GM18507 (cell line): Measurements from ENCODE around the gene DIAPH3.

Experiments
- DNase-seq: peaks from one replicate; pipeline ENCODE4 v3.0.0; 2011; ENCODE audit warnings: low read depth; ENCODE audit not compliant: insufficient read length; ENCODE audit errors: extremely low spot score
- FAIRE-seq: peaks from 2 replicates; lab custom pipeline; 2011; peaks lifted over from hg19 to GRCh38; lab: Jason Lieb, UNC

DIAPH3 gene

DNA sequence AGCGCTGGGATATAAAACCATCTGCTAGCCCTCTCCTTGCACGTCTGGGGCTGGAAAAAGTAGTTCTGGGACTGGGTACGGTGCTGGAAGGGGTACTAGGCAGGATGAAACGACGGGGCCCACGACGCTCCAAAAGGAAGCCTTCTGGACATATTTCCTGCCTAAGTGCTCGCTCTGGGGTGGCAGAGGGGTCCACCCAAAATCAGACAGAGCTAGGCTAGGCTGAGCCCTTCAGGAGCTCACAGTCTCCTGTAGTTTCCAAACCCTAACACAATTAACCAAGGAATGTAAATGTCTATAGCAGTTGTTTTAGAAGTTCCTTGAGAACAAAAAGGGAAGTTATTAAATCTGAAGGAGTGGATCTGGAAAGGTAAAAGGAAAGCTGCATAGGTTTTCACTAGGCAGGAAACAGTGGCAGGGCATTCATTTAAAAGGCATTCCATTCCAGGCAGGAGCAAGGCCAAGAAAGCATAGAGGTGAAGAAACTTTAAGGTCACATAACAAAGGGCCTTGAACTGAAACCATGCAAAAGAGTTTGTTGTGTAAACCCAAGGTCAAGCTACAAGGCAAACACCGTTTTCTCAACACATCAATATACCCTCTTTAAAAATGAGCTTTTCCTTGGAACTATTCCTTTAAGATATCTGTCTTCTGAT lies 634 bp upstream of the DIAPH3 start:
- FAIRE-seq (no peak), DNase-seq (no peak)

DNA sequence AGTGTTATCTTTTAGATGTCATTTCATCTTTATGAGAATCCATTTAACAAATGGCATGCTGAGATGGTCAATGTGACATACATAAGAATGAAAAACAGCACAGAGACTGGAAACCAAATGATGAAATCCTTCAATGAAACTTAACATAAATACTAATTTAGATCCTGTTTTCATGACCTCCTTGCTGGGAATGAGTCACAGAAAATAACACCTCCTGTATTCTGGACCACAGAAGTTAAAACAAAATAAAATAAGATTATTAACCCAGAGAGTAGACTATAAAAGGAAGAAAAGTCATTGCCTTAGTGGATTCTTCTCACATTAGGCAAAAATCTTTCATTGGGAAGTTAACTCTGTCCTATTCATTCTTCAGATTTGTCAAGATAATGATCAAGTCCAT lies 1.6 kb downstream of the DIAPH3 start:
- DNase-seq (no peak), FAIRE-seq (no peak)

DNA sequence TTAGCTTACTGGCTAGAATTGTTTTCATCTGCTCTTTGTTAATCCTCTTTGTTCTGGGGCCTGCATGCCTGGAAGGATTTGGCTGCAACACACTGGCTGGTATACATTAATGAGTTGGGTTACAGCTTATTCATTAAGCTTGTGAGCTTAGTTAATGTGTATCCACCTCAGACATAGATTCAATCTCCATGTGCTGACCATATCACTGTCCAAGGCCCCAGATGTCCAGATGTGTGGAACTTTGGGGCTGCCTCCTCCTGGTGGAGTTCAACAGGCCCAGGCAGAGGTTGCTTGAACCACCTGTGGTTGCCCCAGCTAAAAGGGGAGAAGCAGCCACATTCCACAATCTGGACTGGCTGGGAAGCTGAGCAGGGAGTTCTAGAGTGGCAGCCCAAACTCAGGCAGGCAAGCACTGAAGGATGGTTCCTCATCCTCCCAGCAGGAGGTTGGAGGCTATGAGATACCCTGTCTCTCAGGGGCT lies 5.4 kb downstream of the DIAPH3 start:
- FAIRE-seq (peak; percentile 83), DNase-seq (no peak)

DNA sequence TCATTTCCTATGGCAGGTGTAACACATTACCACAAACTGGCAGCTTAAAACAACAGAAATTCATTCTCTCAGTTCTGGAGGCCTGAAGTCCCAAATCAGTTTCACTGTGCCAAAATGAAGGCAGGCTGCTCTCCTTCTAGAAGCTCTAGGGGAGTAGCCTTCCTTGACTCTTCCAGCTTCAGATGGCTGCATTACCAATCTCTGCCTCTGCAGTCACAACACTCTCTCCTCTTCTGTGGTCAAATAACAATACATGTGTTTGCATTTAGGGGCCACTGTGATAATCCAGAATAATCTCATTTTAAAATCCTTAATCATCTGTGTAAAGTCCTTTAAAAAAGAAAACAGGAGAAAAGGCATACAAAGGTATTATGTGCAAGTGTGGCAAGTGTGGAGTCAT lies 7.8 kb downstream of the DIAPH3 start:
- DNase-seq = no peak
- no peak for FAIRE-seq

DNA sequence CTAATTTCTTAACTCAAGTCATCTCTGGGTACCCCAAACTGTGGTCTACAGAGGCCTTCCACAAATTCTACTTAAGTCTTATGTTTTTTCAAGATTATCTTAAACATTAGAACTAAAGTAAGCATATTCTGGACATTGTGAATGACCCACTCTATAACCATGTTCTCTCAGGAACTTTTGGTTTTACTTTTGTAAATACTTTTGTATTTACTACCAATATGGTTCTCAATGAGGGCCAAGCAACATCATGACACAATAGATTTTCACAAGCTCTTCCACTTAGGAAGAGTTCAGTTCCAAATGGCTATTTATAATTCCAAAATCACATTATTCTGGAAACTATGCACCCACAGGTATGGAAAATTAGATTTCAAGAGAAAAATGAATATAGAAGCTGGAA lies 10.8 kb downstream of the DIAPH3 start:
- FAIRE-seq (peak; percentile 50), DNase-seq (no peak)

DNA sequence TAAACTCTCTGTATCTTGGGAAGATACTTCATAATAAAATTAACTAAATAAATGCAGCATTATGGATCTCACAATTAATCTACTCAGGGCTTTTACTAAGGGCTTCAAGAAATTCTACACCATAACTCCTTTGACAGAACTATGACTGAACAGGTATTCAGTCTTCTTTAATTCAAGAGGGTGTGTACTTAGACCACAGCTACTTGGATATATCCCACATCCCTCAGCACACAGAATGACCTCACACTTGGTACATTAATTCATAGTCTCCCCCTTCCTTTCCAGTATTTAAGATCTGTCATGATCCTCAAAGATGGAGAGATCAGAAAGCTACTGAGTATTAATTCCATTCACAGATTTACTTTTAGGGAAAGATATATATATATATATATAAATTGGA lies 11.6 kb downstream of the DIAPH3 start:
- DNase-seq (no peak), FAIRE-seq (no peak)

DNA sequence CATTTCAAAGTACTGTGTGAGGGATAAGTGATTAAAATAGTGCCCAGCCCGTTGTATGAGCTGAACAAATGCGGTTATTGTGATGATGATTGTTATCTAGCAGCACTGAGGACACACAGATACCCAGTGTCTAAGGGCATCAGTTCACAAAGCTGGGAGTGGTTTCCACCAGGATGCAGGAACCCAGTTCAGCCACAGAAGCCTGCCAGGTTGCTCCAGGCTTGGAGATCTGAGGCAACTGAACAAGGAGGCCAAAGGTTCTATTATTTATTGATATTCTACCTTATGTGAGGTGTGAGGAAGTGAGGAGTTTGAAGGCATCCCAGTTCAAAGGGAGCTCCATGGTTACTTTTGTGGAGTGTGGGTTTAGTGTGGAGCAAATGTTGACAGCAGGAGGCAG lies 13.2 kb downstream of the DIAPH3 start:
- no peak for DNase-seq
- no peak for FAIRE-seq

DNA sequence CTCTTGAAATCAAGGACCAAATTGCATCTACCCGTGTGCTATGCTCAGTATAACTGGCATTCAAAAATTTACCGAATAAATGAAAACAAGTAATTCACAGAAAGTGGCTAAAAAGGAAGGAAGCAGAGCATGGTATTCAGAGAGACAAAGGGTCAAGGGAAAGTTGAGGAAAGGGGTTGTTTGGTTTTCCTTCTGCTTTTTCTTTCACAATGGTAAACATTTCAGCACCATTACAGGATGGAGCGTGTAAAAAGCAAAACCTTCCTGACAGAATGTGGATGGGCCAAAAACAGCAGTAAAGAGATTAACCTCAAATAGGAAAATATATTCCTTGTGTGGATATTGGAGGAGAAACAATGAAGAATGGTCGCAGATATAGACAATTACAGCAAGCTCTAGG lies 14.8 kb downstream of the DIAPH3 start:
- FAIRE-seq (peak; percentile 47), DNase-seq (no peak)

DNA sequence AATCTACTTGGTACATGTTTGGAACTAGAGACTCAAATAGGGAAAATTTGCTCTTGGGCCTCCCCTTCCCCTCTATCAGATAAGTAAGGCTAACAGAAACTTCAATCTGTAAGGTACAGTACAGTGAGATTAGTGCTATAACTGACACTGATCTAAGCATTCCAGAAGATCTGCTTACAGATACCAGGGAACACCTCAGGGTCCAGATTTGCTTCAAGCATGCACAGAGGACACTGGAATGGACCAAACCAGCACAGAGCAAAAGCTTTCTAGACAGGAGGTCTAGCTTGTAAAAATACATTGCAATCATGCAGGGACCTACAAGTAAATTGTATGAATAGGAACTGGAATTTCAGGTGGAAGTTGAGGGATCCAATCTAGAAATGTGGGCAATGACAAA lies 16.4 kb downstream of the DIAPH3 start:
- no peak for DNase-seq
- no peak for FAIRE-seq

DNA sequence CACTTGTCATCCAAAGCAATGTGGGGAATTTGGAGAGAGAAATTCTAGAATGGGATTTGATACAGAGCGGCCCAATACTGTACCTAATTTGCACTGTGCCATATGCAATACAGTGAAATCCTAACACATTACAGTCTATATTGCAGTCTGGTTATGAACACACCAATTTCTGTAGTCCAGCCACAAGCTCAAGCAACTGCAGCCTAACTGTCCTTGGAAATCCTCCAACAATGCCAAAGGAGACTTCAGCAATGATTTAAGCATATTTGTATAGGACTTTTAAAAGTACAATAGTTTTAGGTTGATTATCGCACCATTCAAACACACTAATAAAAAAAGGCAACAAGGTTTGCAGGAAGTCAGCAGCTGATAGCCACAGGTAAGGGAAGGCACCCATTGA lies 17.3 kb downstream of the DIAPH3 start:
- FAIRE-seq (no peak), DNase-seq (no peak)

DNA sequence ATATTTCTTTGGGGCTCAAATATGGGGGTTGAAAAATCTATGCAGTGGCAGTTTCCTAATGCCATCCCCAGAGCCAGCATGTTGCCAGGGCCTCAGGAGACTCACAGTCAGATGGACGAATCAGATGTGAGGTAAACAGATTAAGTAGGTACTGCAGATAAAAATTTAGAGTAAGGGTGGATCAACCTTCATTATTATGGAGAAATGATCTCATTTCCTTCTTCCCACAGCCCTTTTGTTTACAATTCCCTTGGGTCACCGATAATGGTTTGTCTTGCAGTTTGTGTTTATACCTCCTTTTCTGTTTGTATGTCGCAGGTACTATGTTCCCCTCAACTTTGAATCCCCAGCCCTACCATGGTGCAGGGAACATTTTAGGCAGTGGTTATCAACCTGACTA lies 20.0 kb downstream of the DIAPH3 start:
- DNase-seq (no peak), FAIRE-seq (no peak)

DNA sequence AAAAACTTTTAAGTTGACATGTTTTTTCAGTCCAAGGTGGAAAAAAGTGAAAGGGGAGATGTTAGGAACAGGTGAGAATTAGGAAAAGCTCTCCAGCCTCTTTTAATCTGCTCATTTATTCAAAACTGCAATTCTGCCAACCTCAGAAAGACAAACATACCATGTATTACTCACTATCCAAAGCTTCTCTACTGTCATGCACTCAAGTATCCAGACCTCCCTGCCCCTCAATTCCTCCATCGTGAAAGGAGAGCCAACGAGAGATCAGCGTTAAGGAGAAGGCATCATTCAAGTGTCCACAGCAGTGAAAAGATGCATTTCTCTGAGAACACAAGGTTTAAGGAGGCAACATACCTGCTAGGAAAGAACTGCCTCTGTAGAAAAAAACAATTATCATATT lies 24.5 kb downstream of the DIAPH3 start:
- DNase-seq = no peak
- no peak for FAIRE-seq

DNA sequence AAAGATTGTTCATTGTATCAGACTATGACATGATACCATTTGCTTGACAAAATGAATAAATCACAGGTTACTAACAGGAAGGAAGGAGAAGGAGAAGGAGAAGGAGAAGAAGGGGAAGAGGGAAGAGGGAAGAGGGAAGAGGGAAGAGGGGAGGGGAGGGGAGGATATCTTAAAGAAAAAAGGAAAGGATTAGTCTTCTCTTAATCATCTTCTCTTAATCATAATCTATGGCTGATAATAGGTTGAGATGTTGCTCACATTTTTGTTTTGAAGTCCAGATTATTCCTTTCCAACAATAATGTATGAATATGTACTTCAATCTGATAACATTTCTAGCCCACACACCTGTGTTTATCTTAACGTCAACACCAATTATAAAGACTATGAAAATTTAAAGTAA lies 25.1 kb downstream of the DIAPH3 start:
- FAIRE-seq = no peak
- no peak for DNase-seq

DNA sequence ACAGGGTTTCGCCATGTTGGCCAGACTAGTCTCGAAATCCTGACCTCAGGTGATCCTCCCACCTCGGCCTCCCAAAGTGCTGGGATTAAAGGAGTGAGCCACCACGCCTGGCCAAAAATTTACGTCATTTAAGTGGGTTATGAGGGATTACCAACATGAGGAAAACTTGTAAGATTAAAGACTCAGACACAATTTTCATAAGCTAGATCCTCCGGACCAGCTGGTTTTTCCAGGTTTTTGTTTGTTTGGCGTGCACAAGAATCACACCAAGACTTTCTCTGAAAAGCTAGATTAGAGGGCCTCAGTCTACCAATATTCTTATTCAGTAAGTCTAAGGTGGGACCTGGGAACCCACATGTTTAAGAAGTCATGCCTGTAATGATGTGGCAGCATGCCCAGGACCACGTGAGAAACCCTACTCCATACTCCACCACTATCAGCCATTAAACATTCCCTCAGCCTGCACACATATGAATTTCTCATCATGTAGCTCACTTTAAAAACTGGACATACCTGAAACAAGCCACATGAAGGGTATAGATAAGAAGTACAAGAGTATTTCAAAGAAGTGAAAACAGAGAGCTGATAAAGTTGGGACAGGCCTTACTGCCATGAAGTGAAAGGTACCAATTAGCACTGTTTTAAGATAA lies 25.7 kb downstream of the DIAPH3 start:
- no peak for FAIRE-seq

DNA sequence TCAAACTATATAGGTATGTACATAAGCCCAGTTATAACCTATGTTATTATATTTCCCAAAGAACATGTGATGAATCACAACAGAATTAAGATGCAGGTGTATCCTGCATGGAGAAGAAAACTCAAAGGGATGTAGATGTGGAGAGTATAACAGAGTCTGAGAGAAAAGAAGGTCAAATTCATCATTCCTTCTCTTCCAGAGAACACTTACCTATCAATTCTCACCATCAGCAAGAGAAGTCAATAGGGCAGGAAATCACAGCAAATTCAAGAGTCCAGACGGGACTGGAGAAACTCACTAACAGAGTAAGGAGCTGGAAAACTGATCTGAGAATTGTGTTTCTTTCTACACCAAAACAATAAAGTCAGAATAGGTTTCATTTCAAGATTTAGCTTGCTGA lies 28.4 kb downstream of the DIAPH3 start:
- DNase-seq = no peak
- peak; percentile 49 for FAIRE-seq

More for the DNA sequence above, 25.7 kb downstream of the DIAPH3 start:
- no peak for DNase-seq

DNA sequence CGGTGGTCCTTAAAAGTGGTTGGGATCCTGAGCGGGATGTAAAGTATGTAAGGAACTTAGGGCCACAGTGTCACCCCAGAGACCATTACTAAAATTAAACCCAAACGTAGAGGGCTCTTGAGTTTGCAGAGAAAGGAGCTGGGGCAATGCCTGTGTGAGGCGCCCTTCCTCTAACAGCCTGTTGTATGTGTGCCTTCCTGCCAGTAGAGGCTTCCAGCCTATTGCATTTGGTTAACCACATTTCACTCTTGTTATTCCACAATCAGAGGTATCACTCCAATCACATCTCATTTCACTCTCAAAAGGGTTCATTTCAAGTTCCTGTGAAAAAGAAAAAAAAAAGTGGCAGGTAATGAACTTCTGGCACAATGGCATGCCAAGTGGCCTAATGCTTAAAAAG lies 29.4 kb downstream of the DIAPH3 start:
- DNase-seq (no peak), FAIRE-seq (no peak)

DNA sequence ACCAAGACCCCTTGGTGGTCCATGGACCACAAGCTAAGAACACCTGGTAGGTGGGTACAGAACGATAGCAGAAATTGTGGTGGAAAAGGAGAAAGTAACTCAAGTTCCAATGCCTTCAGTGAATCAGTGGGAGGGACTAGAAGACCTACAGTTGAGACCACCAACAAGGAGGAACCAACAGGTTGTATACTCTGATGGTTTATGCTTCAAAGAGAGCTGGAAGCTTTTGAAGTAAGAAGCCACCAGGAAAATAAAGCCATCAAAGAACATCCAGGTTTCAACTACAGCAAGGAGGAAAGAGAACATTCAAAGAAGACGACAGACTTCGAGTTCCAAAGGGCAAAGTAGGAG lies 42.4 kb downstream of the DIAPH3 start:
- DNase-seq (no peak), FAIRE-seq (no peak)

DNA sequence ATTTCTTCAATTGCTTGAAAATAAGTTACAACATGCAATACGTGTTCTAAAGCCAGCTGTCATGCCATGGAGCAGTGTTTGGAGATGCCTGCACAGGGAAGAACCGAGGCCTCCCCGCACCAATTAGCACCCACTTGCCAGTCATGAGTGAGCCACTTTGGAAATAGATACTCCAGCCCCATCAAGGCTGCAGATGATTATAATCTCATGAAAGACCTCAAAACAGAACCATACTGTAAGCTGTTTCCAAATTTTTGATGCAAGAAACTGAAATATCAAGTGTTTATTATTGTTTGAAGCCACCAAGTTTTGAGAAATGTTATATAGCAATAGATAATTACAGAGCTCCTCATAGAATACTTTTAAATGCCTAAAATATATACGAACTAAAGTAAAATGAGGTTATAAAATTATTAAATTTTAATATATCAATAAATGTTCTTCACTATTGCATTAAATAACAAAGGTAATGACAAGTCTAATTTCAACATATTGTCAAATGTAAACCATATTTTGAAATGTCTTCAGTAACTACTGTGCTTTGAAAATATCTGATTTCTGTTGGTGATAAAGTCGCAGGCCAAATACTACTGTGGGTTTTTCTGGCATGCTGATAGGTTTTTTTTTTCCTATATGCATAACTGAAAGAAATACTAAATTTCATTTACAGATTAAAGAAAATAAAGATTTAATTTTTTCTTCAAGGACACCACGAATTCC lies 43.0 kb downstream of the DIAPH3 start:
- FAIRE-seq = no peak
- no peak for DNase-seq

DNA sequence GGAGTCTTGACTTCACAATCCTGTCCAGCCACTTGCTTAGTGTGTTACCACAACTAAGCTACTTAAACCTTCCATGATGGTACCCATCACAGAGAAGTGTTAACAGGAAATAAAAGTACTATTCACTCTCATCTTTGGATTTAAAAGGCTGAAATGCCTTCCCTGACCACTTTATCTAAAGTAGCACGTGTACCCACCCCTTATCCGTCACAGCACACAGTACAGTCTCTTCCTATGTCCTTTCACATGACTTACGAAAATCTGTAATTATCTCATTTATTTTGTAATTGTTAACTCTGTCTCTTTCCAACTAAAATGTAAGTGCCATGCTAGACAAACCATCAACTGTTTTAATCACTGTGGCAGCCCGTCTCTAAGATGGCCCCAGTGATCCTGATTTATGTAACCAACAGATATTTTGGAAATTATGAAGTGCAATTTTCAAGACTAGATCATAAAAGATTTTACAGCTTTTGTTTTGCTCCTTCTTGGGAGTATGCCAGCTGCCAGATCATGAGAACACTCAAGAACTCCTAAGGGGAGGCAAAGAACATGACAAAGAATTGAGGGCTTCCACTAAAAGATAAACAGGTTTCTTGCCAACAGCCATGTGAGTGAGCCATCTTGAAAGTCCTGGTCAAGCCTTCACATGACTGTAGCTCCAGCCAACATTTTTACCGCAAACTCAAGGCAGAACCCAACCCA lies 44.9 kb downstream of the DIAPH3 start:
- no peak for FAIRE-seq
- DNase-seq = no peak

DNA sequence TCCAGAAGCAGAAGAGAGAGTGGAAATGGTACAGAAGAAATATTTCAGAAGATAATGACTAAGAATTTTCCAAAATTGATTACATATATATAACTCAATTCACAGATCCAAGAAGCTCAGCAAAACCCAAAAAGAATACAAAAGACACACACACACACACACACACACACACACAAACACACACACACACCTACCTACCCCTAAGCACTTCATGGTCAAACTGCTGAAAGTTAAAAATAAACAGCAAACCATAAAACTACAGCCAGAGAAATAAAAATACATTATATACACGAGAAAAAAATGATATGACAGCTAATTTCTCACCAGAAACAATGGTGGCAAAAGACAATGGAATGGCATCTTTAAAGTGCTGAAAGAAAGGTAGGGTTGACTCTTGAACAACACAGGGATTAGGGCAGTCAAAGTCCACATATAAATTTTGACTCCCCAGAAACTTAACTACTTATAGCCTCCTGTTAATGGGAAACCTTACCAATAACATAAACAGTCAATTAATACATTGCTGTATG lies 49.2 kb downstream of the DIAPH3 start:
- FAIRE-seq = no peak

More for the DNA sequence above, 49.2 kb downstream of the DIAPH3 start:
- DNase-seq = no peak
